HepG2 (cell line): ENCODE measurements around the gene ZNF101. TPM values are rescaled to one million over a fixed set of nuclear protein-coding genes. Genes with fewer than 3 reads are reported as not detected.

ENCODE experiments used
- ATAC-seq: fragments of 200-7000 bp; cut with Tn5 transposase; 3 replicates; pipeline ENCODE4 v1.9.1; 2020; ENCODE audit warnings: mild to moderate bottlenecking, moderate library complexity
- BruUV-seq: library from RNA; stranded (reverse); fragments of 400-500 nt; replicated peaks from 2 replicates; lab custom pipeline; 2021; lab: Mats Ljungman, UMichigan
- CTCF ChIA-PET: fragments of 300-600 bp; formaldehyde crosslinking; extraction: SDS; loops from one replicate; lab custom pipeline; 2021; ENCODE audit warnings: low total read pairs, inconsistent platforms, low intra/inter-chr PET ratio; lab: Yijun Ruan, JAX
- POLR2A ChIA-PET: fragments of 350-600 bp; sonication (Branson Sonifier 250); formaldehyde crosslinking; loops from one replicate; lab custom pipeline; 2020; ENCODE audit warnings: antibody characterized with exemption, inconsistent platforms; lab: Yijun Ruan, JAX
- DNase-seq: peaks from one replicate; pipeline ENCODE4 v3.0.0-alpha.2; 2015; ENCODE audit warnings: low spot score
- FAIRE-seq: peaks from 3 replicates; lab custom pipeline; 2011; peaks lifted over from hg19 to GRCh38; lab: Jason Lieb, UNC
- H2AFZ ChIP-seq: one replicate; pipeline ENCODE4 v1.6.1; 2011; ENCODE audit warnings: low read length, inconsistent platforms
- H3K27ac ChIP-seq: fragments of 300-600 bp; 3 replicates; pipeline ENCODE4 v1.8.0; 2011; ENCODE audit warnings: mixed run types, mild to moderate bottlenecking, mixed read lengths, low read length, inconsistent platforms; ENCODE audit not compliant: insufficient read depth; ENCODE audit errors: extremely low read length
- H3K27me3 ChIP-seq, 2 experiments: fragments of 200-600 bp in 1 of 2; 2 replicates in 1 of 2; 3 replicates in 1 of 2; pipeline versions ENCODE4 v1.6.0 to v1.8.0; 2011; ENCODE audit warnings: low read length in 2 of 2, mild to moderate bottlenecking in 2 of 2, moderate library complexity in 2 of 2, inconsistent platforms in 1 of 2; ENCODE audit not compliant: insufficient read depth in 2 of 2, control insufficient read depth in 1 of 2
- H3K36me3 ChIP-seq, 2 experiments: fragments of 200-600 bp in 1 of 2; replicated peaks in 1 of 2; 2 replicates in 1 of 2; 3 replicates in 1 of 2; pipeline versions ENCODE4 v1.5.1 to v1.8.0; 2011; ENCODE audit warnings: low read length in 2 of 2, inconsistent platforms in 1 of 2; ENCODE audit not compliant: insufficient read depth in 2 of 2, control insufficient read depth in 1 of 2
- H3K4me1 ChIP-seq: 2 replicates; pipeline ENCODE4 v1.5.1; 2012; ENCODE audit warnings: low read length, inconsistent platforms; ENCODE audit not compliant: insufficient read depth
- H3K4me2 ChIP-seq: 2 replicates; pipeline ENCODE4 v1.6.0; 2011; ENCODE audit warnings: low read depth, low read length, inconsistent platforms
- H3K4me3 ChIP-seq, 3 experiments: fragments of 200-600 bp in 1 of 3; sonication (generic), shearing (Covaris generic) in 1 of 3; replicated peaks in 1 of 3; 2 replicates each; pipeline ENCODE4 v1.5.1; 2011 to 2016; ENCODE audit warnings: low read length in 3 of 3, inconsistent platforms in 2 of 3, low read depth in 2 of 3, mild to moderate bottlenecking in 2 of 3, control low read depth in 1 of 3, mixed read lengths in 1 of 3; ENCODE audit not compliant: insufficient read depth in 1 of 3
- H3K79me2 ChIP-seq: one replicate; pipeline ENCODE4 v1.6.1; 2011; ENCODE audit warnings: low read length, inconsistent platforms; ENCODE audit not compliant: insufficient read depth
- H3K9ac ChIP-seq: 2 replicates; pipeline ENCODE4 v1.6.0; 2011; ENCODE audit warnings: mild to moderate bottlenecking, low read depth, low read length, inconsistent platforms; ENCODE audit not compliant: insufficient read depth
- H3K9me3 ChIP-seq: 2 replicates; pipeline ENCODE4 v1.5.1; 2012; ENCODE audit warnings: mild to moderate bottlenecking, low read length
- H4K20me1 ChIP-seq: 2 replicates; pipeline ENCODE4 v1.6.0; 2011; ENCODE audit warnings: inconsistent platforms, mild to moderate bottlenecking, low read length, moderate library complexity; ENCODE audit not compliant: insufficient read depth
- ARID2 ChIP-seq: sonication (generic); formaldehyde crosslinking; IDR thresholded peaks from 2 replicates; pipeline ENCODE4 v1.8.1; 2022; ENCODE audit warnings: mild to moderate bottlenecking, missing genetic modification reagents, borderline replicate concordance
- CCAR2 ChIP-seq: fragments of 200-400 bp; formaldehyde crosslinking; optimal IDR thresholded peaks from 2 replicates; pipeline ENCODE3; 2018; ENCODE audit warnings: low read depth, mild to moderate bottlenecking, low read length, moderate library complexity
- FOSL1 ChIP-seq: sonication (generic); formaldehyde crosslinking; IDR thresholded peaks from 2 replicates; pipeline ENCODE4 v1.9.0; 2021; ENCODE audit warnings: missing genetic modification reagents, borderline replicate concordance
- GABPB1 ChIP-seq: IDR thresholded peaks from 2 replicates; pipeline ENCODE4 v1.6.1; 2016; ENCODE audit warnings: mild to moderate bottlenecking, missing genetic modification reagents, moderate library complexity, missing compliant biosample characterization
- ISX ChIP-seq: sonication (generic); formaldehyde crosslinking; conservative IDR thresholded peaks from 2 replicates; pipeline ENCODE4 v1.5.0; 2020; ENCODE audit warnings: missing genetic modification reagents
- PAXIP1 ChIP-seq: sonication (generic); formaldehyde crosslinking; conservative IDR thresholded peaks from 2 replicates; pipeline ENCODE4 v1.4.0; 2020; ENCODE audit warnings: mild to moderate bottlenecking, missing genetic modification reagents, moderate library complexity
- PHF5A ChIP-seq: IDR thresholded peaks from one replicate; pipeline ENCODE4 v1.6.1; 2018; ENCODE audit warnings: low read depth, missing genetic modification reagents; ENCODE audit not compliant: unreplicated experiment
- PLRG1 ChIP-seq: fragments of 450-650 bp; conservative IDR thresholded peaks from 2 replicates; pipeline ENCODE4 v1.6.1; 2016
- ZNF335 ChIP-seq: sonication (generic); formaldehyde crosslinking; IDR thresholded peaks from 2 replicates; pipeline ENCODE4 v1.4.0; 2020; ENCODE audit warnings: missing genetic modification reagents
- ZNF766 ChIP-seq: sonication (generic); formaldehyde crosslinking; IDR thresholded peaks from 2 replicates; pipeline ENCODE4 v1.5.0; 2020; ENCODE audit warnings: missing genetic modification reagents, borderline replicate concordance
- WGBS: methylation state at CpG from one replicate; pipeline ENCODE4 v1.1.6; 2017; ENCODE audit warnings: low lambda C conversion rate; 5-methylcytosine and 5-hydroxymethylcytosine counted together
- in situ Hi-C: cut with HindIII; loops from 2 replicates; pipeline ENCODE4 v1.10.0; 2017; ENCODE audit warnings: low pct_unique_long_range_greater_than_20kb; ENCODE audit not compliant: extremely low pct_ligation_motif_present
- intact Hi-C: fragments of 100-400 bp; cut with micrococcal nuclease; formaldehyde crosslinking; loops from one replicate; pipeline ENCODE4 v1.10.0; 2022; ENCODE audit not compliant: unreplicated experiment
- polyA plus RNA-seq, 8 experiments: library from polyadenylated mRNA; depleted of rRNA in 3 of 8; stranded (reverse) in 7 of 8; unstranded in 1 of 8; fragments of >200 nt; fragmentation: Illumina TruSeq in 4 of 8; extraction: Trizol in 4 of 8; gene quantifications; 2 replicates each; pipeline versions ENCODE4 v1.2.1 to v1.2.3, GENCODE V29; 2011 to 2016; ENCODE audit warnings: low read depth in 4 of 8, missing spikeins in 1 of 8, mixed read lengths in 1 of 8; ENCODE audit not compliant: insufficient read depth in 1 of 8
- total RNA-seq, 5 experiments: library from RNA; depleted of rRNA; stranded (reverse); fragments of >200 nt; fragmentation: Illumina TruSeq; extraction: Trizol; gene quantifications; 2 replicates each; pipeline ENCODE4 v1.2.3, GENCODE V29; 2016; ENCODE audit warnings: low read depth in 1 of 5
- TF ChIP-seq, protein P1 (sequence below): sonication (generic); formaldehyde crosslinking; IDR thresholded peaks from 2 replicates; pipeline ENCODE4 v1.5.1; 2020; ENCODE audit warnings: mild to moderate bottlenecking, missing genetic modification reagents, moderate library complexity

The ZNF101 gene
- total and polyA plus RNA-seq, 2 of the 13 experiments (the other 11 are each of a cell fraction or from before 2014, with no cell fraction given), result 12.9 to 28.9 TPM

DNA sequence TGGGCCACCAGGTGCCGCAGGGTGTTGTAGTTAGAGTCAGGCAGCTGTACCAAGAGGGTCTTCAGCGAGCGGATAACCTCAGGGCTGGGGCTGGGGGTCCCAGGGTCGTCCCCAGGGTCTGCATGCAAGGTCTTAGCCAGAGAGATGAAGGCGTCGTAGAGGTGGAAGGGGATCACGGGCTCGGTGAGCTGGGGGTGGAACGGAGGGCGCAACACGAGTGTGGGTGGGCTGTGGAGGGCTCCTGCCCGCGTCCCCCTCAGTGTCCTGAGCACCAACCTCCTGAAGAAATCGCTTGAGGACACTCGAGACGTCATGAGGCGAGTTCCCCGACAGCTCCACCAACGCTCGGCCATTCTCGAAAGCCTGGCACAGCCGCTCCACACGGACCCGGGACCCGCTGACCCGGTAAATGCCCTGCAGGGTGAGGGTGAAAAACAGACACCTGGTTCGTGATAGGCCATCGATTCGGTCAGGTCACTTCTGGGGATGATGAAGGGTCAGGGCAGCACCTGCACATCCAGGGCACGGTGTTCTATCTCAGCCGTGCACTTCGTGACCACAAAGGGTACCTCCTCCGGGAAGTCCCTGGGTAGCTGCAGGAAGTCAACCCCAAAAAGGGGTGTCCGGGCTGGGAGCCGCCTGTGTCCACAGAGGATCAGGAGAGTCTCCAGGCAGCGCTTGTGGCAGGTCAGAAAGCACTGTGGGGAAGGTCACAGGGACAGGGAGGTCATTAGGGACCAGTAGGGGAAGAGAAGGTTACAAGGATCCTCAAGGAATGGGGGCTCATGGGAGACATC is 33.9 kb upstream of the ZNF101 start:
- BruUV-seq, result no TSS peak
- no peak overlapping the region for H3K9ac ChIP-seq
- no peak for FAIRE-seq
- no peaks in the 10 kb centered on the region for H3K36me3 ChIP-seq
- in situ Hi-C loops (no loop called here), intact Hi-C loops (no loop called here)
- H3K4me3 ChIP-seq, result no peak overlapping the region
- DNase-seq, result no peak
- POLR2A ChIA-PET, result no interaction called here
- H4K20me1 ChIP-seq, result no peaks in the 10 kb centered on the region
- no peaks in the 10 kb centered on the region for H3K4me1 ChIP-seq
- H3K79me2 ChIP-seq, result no peaks in the 10 kb centered on the region
- H2AFZ ChIP-seq, result no peak overlapping the region
- H3K27me3 ChIP-seq, result no peaks in the 10 kb centered on the region
- TF ChIP-seq GABPB1 (CRISPR knock-in tag) (no peak), CCAR2 (no peak), FOSL1 (CRISPR knock-in tag) (no peak), PLRG1 (no peak), ZNF335 (CRISPR knock-in tag) (no peak), ZNF766 (CRISPR knock-in tag) (no peak), ISX (CRISPR knock-in tag) (no peak), PHF5A (CRISPR knock-in tag) (no peak), PAXIP1 (CRISPR knock-in tag) (no peak), ARID2 (CRISPR knock-in tag) (no peak)
- TF ChIP-seq, protein P1, sequence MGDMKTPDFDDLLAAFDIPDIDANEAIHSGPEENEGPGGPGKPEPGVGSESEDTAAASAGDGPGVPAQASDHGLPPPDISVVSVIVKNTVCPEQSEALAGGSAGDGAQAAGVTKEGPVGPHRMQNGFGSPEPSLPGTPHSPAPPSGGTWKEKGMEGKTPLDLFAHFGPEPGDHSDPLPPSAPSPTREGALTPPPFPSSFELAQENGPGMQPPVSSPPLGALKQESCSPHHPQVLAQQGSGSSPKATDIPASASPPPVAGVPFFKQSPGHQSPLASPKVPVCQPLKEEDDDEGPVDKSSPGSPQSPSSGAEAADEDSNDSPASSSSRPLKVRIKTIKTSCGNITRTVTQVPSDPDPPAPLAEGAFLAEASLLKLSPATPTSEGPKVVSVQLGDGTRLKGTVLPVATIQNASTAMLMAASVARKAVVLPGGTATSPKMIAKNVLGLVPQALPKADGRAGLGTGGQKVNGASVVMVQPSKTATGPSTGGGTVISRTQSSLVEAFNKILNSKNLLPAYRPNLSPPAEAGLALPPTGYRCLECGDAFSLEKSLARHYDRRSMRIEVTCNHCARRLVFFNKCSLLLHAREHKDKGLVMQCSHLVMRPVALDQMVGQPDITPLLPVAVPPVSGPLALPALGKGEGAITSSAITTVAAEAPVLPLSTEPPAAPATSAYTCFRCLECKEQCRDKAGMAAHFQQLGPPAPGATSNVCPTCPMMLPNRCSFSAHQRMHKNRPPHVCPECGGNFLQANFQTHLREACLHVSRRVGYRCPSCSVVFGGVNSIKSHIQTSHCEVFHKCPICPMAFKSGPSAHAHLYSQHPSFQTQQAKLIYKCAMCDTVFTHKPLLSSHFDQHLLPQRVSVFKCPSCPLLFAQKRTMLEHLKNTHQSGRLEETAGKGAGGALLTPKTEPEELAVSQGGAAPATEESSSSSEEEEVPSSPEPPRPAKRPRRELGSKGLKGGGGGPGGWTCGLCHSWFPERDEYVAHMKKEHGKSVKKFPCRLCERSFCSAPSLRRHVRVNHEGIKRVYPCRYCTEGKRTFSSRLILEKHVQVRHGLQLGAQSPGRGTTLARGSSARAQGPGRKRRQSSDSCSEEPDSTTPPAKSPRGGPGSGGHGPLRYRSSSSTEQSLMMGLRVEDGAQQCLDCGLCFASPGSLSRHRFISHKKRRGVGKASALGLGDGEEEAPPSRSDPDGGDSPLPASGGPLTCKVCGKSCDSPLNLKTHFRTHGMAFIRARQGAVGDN, result no peak
- CTCF ChIA-PET, result no interaction called here
- 96% methylated on average over 29 of the region's 36 CpGs for WGBS
- no peaks in the 10 kb centered on the region for H3K9me3 ChIP-seq
- no peak for ATAC-seq
- H3K27ac ChIP-seq, result no peak overlapping the region
- H3K4me2 ChIP-seq, result no peak overlapping the region
